ENCODE measurements around the gene SND1.

SND1 gene

GRCh38 chr7:127758845-127759244 lies 106.9 kb downstream of the SND1 start:
- CTCF ChIA-PET: no interaction called here
- DNase-seq (ENCODE audit: extremely low spot score): no peak
- POLR2A ChIA-PET: no interaction called here
- TF ChIP-seq ARNT (IDR thresholded peaks at IDR 0.05) (no peak), NFRKB (IDR thresholded peaks at IDR 0.05) (no peak), PKNOX1 (IDR thresholded peaks at IDR 0.05) (no peak), TARDBP (IDR thresholded peaks at IDR 0.05) (no peak), ZNF384 (IDR thresholded peaks at IDR 0.05) (no peak), SUZ12 (IDR thresholded peaks at IDR 0.05) (no peak), LEF1 (IDR thresholded peaks at IDR 0.05; ENCODE audit: borderline replicate concordance) (no peak), SP1 (IDR thresholded peaks at IDR 0.05) (no peak)

- ChIA-PET CTCF (no interaction called here), POLR2A (no interaction called here)
- no peak for DNase-seq (ENCODE audit: extremely low spot score)
- no peak for TF ChIP-seq SP1 (IDR thresholded peaks at IDR 0.05)
- TF ChIP-seq NFRKB (IDR thresholded peaks at IDR 0.05): no peak
- no peak for TF ChIP-seq ELF4 (IDR thresholded peaks at IDR 0.05)
- TF ChIP-seq FOXK2 (IDR thresholded peaks at IDR 0.05): no peak
- TF ChIP-seq CTBP1 (IDR thresholded peaks at IDR 0.05; ENCODE audit: borderline replicate concordance): no peak
- no peak for TF ChIP-seq HDGF (IDR thresholded peaks at IDR 0.05; ENCODE audit: borderline replicate concordance)
- TF ChIP-seq PKNOX1 (IDR thresholded peaks at IDR 0.05): no peak
- TF ChIP-seq L3MBTL2 (conservative IDR thresholded peaks at IDR 0.05): no peak
- TF ChIP-seq ZNF384 (IDR thresholded peaks at IDR 0.05): no peak
- TF ChIP-seq ARNT (IDR thresholded peaks at IDR 0.05): no peak
- no peak for TF ChIP-seq FOXM1 (IDR thresholded peaks at IDR 0.05; ENCODE audit: borderline replicate concordance)
Measured at GRCh38 chr7:127759945-127760421, 108.0 kb downstream of the SND1 start.

- no peak for DNase-seq (ENCODE audit: extremely low spot score)
- POLR2A ChIA-PET: no interaction called here
- CTCF ChIA-PET: no interaction called here
- TF ChIP-seq FOXA1 (IDR thresholded peaks at IDR 0.05): no peak
- no peak for TF ChIP-seq ARNT (IDR thresholded peaks at IDR 0.05)
- no peak for TF ChIP-seq HDGF (IDR thresholded peaks at IDR 0.05; ENCODE audit: borderline replicate concordance)
- TF ChIP-seq L3MBTL2 (conservative IDR thresholded peaks at IDR 0.05): no peak
- TF ChIP-seq SUZ12 (IDR thresholded peaks at IDR 0.05): no peak
- no peak for TF ChIP-seq CTBP1 (IDR thresholded peaks at IDR 0.05; ENCODE audit: borderline replicate concordance)
- no peak for TF ChIP-seq BHLHE40 (IDR thresholded peaks at IDR 0.05; ENCODE audit: borderline replicate concordance)
- no peak for TF ChIP-seq ZNF384 (IDR thresholded peaks at IDR 0.05)
- no peak for TF ChIP-seq ELF4 (IDR thresholded peaks at IDR 0.05)
Measured at GRCh38 chr7:127760436-127761031, 108.5 kb downstream of the SND1 start.

- ChIA-PET CTCF (no interaction called here), POLR2A (no interaction called here)
- TF ChIP-seq FOXK2 (IDR thresholded peaks at IDR 0.05) (no peak), FOXM1 (IDR thresholded peaks at IDR 0.05; ENCODE audit: borderline replicate concordance) (no peak), ELF4 (IDR thresholded peaks at IDR 0.05) (no peak), BHLHE40 (IDR thresholded peaks at IDR 0.05; ENCODE audit: borderline replicate concordance) (no peak), ZNF384 (IDR thresholded peaks at IDR 0.05) (no peak), ARNT (IDR thresholded peaks at IDR 0.05) (no peak), PKNOX1 (IDR thresholded peaks at IDR 0.05) (no peak), FOXA1 (IDR thresholded peaks at IDR 0.05) (no peak), SP1 (IDR thresholded peaks at IDR 0.05) (no peak), HDGF (IDR thresholded peaks at IDR 0.05; ENCODE audit: borderline replicate concordance) (no peak), CTBP1 (IDR thresholded peaks at IDR 0.05; ENCODE audit: borderline replicate concordance) (no peak), TARDBP (IDR thresholded peaks at IDR 0.05) (no peak), L3MBTL2 (conservative IDR thresholded peaks at IDR 0.05) (no peak), LEF1 (IDR thresholded peaks at IDR 0.05; ENCODE audit: borderline replicate concordance) (no peak), NFRKB (IDR thresholded peaks at IDR 0.05) (no peak), SUZ12 (IDR thresholded peaks at IDR 0.05) (no peak)
- DNase-seq (ENCODE audit: extremely low spot score): no peak
Measured at GRCh38 chr7:127761196-127761595, 109.2 kb downstream of the SND1 start.

- TF ChIP-seq ARNT (IDR thresholded peaks at IDR 0.05): no peak
- no peak for TF ChIP-seq NFRKB (IDR thresholded peaks at IDR 0.05)
- TF ChIP-seq FOXK2 (IDR thresholded peaks at IDR 0.05): no peak
- TF ChIP-seq HDGF (IDR thresholded peaks at IDR 0.05; ENCODE audit: borderline replicate concordance): no peak
- TF ChIP-seq PKNOX1 (IDR thresholded peaks at IDR 0.05): no peak
- no peak for TF ChIP-seq LEF1 (IDR thresholded peaks at IDR 0.05; ENCODE audit: borderline replicate concordance)
- TF ChIP-seq FOXA1 (IDR thresholded peaks at IDR 0.05): no peak
- TF ChIP-seq CTBP1 (IDR thresholded peaks at IDR 0.05; ENCODE audit: borderline replicate concordance): no peak
- no peak for TF ChIP-seq TARDBP (IDR thresholded peaks at IDR 0.05)
- TF ChIP-seq BHLHE40 (IDR thresholded peaks at IDR 0.05; ENCODE audit: borderline replicate concordance): no peak
- no peak for TF ChIP-seq SP1 (IDR thresholded peaks at IDR 0.05)
- TF ChIP-seq SUZ12 (IDR thresholded peaks at IDR 0.05): no peak
- TF ChIP-seq ZNF384 (IDR thresholded peaks at IDR 0.05): no peak
- TF ChIP-seq ELF4 (IDR thresholded peaks at IDR 0.05): no peak
- TF ChIP-seq FOXM1 (IDR thresholded peaks at IDR 0.05; ENCODE audit: borderline replicate concordance): no peak
- no peak for TF ChIP-seq L3MBTL2 (conservative IDR thresholded peaks at IDR 0.05)
- CTCF ChIA-PET: no interaction called here
- POLR2A ChIA-PET: no interaction called here
- no peak for DNase-seq (ENCODE audit: extremely low spot score)
Measured at GRCh38 chr7:127764681-127765080, 112.7 kb downstream of the SND1 start.
